Activated T-cell treated with anti-CD3 and anti-CD28 coated beads, Interleukin-2, amount 50 U/mL, for 4 hours (primary cell): Measurements from ENCODE around the gene TMEM187. TPM values are rescaled to one million over a fixed set of nuclear protein-coding genes. Genes with fewer than 3 reads are reported as not detected.
"Not testable (repeated sequence)": the region's sequence is repeated elsewhere in the genome, so short reads cannot be mapped to it uniquely, and the experiment has no call there.

Experiments used
- ATAC-seq, 2 donors: fragments of 200-7000 bp; cut with Tn5 transposase; one replicate each; pipeline ENCODE4 v1.10.0; 2021
- DNase-seq: peaks from one replicate; pipeline ENCODE4 v3.0.0-alpha.2; 2020
- H3K27me3 Mint-ChIP-seq: one replicate; pipeline ENCODE4 v1.8.0; 2021; ENCODE audit warnings: low read depth, mixed read lengths
- H3K36me3 Mint-ChIP-seq: one replicate; pipeline ENCODE4 v1.8.0; 2022; ENCODE audit warnings: mixed read lengths; ENCODE audit not compliant: insufficient read depth
- H3K4me1 Mint-ChIP-seq: one replicate; pipeline ENCODE4 v1.8.0; 2021; ENCODE audit warnings: low read depth, mixed read lengths
- H3K4me3 Mint-ChIP-seq: one replicate; pipeline ENCODE4 v1.8.0; 2021; ENCODE audit warnings: mild to moderate bottlenecking, moderate library complexity, mixed read lengths
- H3K9me3 Mint-ChIP-seq: one replicate; pipeline ENCODE4 v1.8.0; 2021; ENCODE audit warnings: mixed read lengths
- total RNA-seq, 3 donors: library from RNA; stranded (reverse); gene quantifications; one replicate each; pipeline ENCODE4 v1.2.1, GENCODE V29; 2021

The TMEM187 gene
- total RNA-seq, 3 donors from 2014 or later: 2.0 to 2.7 (median 2.3) TPM

DNA sequence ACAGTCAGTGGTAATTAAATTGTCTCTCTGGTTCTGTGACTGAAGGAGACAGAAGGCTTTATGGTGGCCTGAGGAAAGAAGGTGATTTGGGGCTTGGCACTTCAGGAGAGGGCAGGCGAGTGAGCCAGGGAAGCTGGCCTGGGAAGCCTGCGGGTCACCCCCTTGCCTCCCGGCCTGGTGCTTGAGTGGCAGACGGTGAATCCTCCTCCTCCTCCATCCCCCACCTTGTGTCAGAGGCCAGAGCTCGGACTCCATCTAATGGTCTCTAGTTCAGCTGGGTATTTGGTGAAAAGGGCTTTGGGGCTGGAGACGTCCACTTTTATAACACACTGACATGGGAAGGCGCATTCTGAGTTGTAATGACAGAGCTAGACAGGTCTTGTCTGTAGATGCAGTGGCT, 8.7 kb downstream of the TMEM187 start:
- H3K4me3 Mint-ChIP-seq: peak overlapping the region; percentile 67
- no peaks in the 10 kb centered on the region for H3K36me3 Mint-ChIP-seq
- ATAC-seq (no peak), DNase-seq (no peak)
- peaks cover 48% of the 10 kb centered on the region for H3K4me1 Mint-ChIP-seq
- no peaks in the 10 kb centered on the region for H3K27me3 Mint-ChIP-seq
- H3K9me3 Mint-ChIP-seq: no peaks in the 10 kb centered on the region

DNA sequence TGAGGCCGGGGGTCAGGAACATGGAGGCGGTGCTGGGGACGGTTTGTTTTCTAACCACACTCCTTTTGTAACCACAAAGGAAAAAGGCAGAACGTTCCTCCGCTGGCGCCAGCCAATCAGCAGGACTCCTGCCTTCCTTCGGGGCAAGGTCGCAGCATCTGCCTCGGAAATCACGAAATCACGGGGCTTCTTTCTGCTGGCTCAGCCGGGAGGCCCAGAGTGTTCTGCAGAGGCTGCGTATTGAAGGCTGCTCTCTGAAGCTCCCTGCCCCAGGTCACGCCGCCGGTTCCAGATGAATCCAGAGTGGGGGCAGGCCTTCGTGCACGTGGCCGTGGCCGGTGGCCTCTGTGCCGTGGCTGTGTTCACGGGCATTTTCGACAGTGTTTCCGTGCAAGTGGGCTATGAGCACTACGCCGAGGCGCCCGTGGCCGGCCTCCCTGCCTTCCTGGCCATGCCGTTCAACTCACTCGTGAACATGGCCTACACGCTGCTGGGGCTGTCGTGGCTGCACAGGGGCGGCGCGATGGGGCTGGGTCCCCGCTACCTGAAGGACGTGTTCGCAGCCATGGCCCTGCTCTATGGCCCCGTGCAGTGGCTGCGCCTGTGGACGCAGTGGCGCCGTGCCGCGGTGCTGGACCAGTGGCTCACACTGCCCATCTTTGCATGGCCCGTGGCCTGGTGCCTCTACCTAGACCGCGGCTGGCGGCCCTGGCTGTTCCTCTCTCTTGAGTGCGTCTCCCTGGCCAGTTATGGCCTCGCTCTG, 9.4 kb downstream of the TMEM187 start:
- Mint-ChIP-seq H3K4me3 (peak overlapping the region; percentile 67), H3K9me3 (no peaks in the 10 kb centered on the region), H3K36me3 (no peaks in the 10 kb centered on the region), H3K27me3 (no peaks in the 10 kb centered on the region), H3K4me1 (peaks cover 48% of the 10 kb centered on the region)
- ATAC-seq (peak; percentile 11 to 13), DNase-seq (peak; percentile 48)

DNA sequence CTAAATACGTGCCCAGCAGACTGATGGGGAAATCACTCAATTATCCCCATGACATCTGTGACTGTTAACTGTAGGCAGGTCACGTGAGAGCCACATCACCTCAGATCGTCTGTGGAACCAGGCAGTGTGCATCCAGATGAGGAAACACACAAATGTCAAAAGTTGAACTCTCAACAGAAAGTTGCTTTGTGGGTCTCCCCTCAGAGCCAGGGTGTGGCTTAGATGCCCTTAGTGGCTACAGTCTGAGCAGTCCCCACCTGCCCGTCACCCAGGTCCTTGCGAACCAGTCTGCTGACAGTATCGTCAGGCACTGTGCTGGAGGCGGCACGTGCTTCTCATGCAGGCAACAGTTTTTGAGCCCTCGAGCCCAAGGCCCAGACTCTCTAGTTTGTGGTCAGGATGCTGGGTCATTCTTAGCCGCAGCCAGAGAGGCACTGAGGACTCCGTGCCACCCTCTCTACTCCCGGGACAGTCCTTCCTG, 10.8 kb downstream of the TMEM187 start:
- Mint-ChIP-seq H3K9me3 (no peaks in the 10 kb centered on the region), H3K4me3 (peak overlapping the region; percentile 29), H3K36me3 (no peaks in the 10 kb centered on the region), H3K4me1 (peaks cover 48% of the 10 kb centered on the region), H3K27me3 (no peaks in the 10 kb centered on the region)
- ATAC-seq: no peak
- no peak for DNase-seq

DNA sequence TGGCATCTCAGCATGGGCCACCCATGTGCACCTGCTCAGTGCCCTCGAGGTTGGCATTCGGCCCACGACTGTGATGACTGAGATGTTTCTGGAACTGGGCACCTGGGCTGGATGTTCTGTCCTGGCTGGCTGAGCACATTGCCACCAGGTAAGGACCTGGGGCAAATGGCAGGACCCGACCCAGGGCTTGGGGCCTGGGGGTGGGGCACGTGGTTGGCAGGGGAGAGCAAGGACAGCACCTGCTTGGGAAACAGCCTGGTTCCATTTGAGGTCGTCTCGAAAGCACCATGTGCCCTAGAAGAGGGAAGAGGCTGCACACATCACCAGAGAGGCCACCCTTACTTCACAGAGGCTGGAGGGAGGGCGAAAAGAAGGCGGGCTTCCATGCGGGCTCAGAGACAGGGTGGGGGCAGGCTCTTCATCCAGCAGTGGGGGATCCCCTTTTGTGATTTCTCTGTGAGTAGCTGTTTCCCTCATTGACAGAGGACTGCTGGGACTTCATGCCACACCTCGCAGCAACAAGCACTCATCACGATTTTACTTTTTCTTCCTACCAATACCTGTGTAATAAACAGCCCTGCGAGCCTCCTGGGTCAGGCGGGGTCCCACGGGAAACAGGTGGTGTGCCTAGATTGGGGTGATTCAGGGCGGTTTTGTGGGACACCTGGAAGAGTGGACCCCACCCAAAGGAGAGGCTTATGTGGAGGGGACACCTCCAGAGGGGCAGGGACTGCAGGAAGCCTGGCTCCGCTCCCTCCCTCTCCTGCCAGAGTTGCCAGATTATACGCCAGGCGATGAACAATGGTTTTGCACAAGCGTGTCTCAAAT, 12.0 kb downstream of the TMEM187 start:
- DNase-seq (no peak), ATAC-seq (peak; percentile 58 to 68)
- Mint-ChIP-seq H3K36me3 (no peaks in the 10 kb centered on the region), H3K4me1 (peaks cover 53% of the 10 kb centered on the region), H3K9me3 (no peaks in the 10 kb centered on the region), H3K4me3 (peak overlapping the region; percentile 75), H3K27me3 (no peaks in the 10 kb centered on the region)

DNA sequence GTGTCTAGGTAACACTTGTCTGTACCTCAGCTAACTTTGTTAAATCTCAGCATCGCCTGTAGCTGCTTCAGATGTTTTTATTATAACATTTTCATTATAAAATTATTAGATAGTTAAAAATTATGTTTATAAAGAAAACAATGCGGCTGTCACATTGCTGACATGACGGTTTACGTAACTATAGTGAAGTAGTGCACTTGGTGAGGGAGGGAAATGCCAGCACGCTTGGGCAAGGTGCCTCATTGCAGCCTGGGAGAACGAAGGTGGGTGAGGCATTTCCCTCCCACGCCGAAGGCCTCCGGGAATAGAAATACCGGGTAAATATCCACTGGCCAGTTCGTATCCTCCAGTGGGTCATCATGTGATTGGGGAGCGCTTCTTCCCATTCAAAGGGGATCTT, 15.9 kb downstream of the TMEM187 start:
- DNase-seq: no peak
- no peak for ATAC-seq
- no peaks in the 10 kb centered on the region for H3K27me3 Mint-ChIP-seq
- peaks cover 35% of the 10 kb centered on the region for H3K4me1 Mint-ChIP-seq
- H3K4me3 Mint-ChIP-seq: no peak overlapping the region
- no peaks in the 10 kb centered on the region for H3K9me3 Mint-ChIP-seq
- no peaks in the 10 kb centered on the region for H3K36me3 Mint-ChIP-seq

DNA sequence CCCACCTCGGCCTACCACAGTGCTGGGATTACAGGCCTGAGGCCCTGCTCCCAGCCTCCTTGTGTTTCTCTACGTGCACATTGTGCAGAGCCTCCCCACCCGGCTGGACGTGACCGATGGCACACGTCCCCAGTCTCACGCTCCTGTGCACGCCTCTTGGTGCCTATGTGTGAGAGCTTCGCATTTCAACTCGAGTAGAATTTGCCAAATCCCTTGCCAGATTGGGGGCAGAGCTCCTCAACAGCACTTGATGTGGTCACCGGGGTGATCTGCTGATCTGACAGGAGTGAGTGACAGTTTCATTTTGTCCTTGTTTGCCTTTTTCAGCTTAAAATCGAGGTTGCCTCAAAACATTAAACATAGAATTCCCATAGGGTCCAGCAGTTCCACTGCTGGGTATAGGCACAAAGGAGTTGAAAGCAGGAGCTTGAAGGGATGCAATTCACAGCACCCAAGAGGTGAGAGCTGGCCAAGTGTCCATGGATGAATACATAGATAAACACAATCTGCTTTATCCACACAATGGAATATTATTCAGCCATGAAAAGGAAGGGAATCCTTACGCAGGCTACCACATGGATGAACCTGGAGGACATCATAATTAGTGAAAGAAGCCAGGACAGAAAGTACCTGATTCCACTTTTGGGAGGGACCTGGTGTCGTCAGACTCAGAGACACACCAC, 17.6 kb downstream of the TMEM187 start:
- H3K9me3 Mint-ChIP-seq: no peaks in the 10 kb centered on the region
- DNase-seq (no peak), ATAC-seq (no peak)
- H3K4me3 Mint-ChIP-seq: no peak overlapping the region
- peaks cover 19% of the 10 kb centered on the region for H3K4me1 Mint-ChIP-seq
- no peaks in the 10 kb centered on the region for H3K27me3 Mint-ChIP-seq
- H3K36me3 Mint-ChIP-seq: no peaks in the 10 kb centered on the region

DNA sequence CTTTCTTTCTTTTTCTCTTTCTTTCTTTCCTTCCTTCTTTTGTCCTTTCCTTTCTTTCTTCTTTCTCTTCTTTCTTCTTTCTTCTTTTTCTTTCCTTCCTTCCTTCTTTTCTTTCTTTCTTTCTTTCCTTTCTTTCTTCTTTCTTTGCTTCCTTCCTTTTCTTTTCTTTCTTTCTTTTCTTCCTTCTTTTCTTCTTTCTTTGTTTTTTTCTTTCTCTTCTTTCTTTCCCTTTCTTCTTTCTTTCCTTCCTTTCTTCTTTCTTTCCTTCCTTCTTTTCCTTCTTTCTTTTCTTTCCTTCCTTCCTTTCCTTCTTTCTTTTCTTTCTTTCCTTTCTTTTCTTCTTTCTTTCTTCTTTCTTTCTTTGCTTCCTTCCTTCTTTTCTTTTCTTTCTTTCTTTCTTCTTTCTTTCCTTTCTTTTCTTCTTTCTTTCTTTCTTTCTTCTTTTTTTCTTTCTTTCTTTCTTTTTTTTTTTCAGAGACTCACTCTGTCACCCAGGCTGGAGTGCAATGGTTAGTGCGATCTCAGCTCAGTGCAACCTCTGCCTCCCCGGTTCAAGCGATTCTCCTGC, 18.5 kb downstream of the TMEM187 start:
- peaks cover 17% of the 10 kb centered on the region for H3K4me1 Mint-ChIP-seq
- no peak for DNase-seq
- H3K27me3 Mint-ChIP-seq: no peaks in the 10 kb centered on the region
- no peak for ATAC-seq
- no peaks in the 10 kb centered on the region for H3K9me3 Mint-ChIP-seq
- H3K36me3 Mint-ChIP-seq: no peaks in the 10 kb centered on the region
- H3K4me3 Mint-ChIP-seq: no peak overlapping the region

DNA sequence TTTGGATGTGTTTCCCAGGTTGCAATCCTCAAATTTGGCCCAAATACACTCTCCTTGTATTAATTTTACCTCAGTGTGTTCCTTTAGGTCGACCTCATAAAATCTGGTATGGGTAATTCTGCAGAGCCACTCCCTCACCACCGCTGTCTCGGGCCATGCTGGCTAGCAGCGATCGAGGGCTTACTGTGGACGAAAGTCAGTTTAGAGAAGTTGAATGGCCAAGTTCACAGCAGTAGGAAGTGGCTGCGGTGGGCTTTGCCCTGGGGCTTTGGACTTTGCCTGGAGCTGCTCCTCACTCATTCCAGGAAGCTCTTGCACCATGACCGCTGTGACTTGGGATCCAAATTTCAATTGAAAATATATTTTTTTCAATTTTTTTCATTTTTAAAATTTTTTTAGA, 19.6 kb downstream of the TMEM187 start:
- Mint-ChIP-seq H3K4me3 (no peak overlapping the region), H3K9me3 (no peaks in the 10 kb centered on the region), H3K27me3 (no peaks in the 10 kb centered on the region), H3K4me1 (peaks cover 17% of the 10 kb centered on the region), H3K36me3 (no peaks in the 10 kb centered on the region)
- ATAC-seq (no peak), DNase-seq (no peak)

DNA sequence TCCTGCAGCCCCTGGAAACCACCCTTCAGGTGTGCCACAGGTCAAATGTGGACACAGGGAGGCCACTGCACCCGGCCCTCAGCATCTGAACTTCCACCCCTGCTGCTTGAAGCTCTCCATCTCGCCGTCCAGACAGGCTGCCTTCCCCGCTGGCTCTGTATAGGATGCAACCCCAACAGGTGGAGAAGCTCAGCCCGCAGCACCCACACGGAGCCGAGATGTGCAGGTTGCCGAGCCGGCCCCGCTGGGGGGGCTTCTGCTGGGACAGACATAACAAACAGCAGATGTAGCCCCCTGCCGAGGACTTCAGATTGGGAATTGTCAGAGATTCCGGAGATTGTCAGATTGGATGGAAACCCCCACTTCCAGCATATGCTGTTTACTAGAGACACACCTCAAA, 20.5 kb downstream of the TMEM187 start:
- ATAC-seq (no peak), DNase-seq (no peak)
- Mint-ChIP-seq H3K36me3 (no peaks in the 10 kb centered on the region), H3K4me1 (peaks cover 17% of the 10 kb centered on the region), H3K9me3 (no peaks in the 10 kb centered on the region), H3K4me3 (no peak overlapping the region), H3K27me3 (no peaks in the 10 kb centered on the region)

DNA sequence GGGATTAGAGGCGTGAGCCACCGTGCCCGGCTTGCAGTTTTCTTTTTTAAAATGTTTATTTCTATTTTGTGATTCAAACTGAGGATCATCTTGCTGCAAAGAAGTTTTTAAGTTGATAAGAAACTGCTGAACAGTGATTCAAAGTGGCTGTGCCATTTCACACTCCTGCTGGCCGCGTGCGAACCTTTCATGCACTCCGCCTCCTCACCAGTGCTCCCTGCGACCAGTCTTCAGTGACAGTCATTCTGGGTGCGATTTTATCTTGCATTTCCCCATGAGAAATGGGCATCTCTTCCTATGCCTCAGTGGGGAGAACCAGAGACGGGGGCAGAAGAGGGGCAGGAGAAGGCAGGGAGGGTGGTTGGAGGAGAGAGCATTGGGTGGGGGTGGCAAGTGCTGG, 21.4 kb downstream of the TMEM187 start:
- no peaks in the 10 kb centered on the region for H3K9me3 Mint-ChIP-seq
- ATAC-seq (no peak), DNase-seq (no peak)
- no peaks in the 10 kb centered on the region for H3K36me3 Mint-ChIP-seq
- no peaks in the 10 kb centered on the region for H3K27me3 Mint-ChIP-seq
- H3K4me3 Mint-ChIP-seq: no peak overlapping the region
- H3K4me1 Mint-ChIP-seq: peaks cover 17% of the 10 kb centered on the region

DNA sequence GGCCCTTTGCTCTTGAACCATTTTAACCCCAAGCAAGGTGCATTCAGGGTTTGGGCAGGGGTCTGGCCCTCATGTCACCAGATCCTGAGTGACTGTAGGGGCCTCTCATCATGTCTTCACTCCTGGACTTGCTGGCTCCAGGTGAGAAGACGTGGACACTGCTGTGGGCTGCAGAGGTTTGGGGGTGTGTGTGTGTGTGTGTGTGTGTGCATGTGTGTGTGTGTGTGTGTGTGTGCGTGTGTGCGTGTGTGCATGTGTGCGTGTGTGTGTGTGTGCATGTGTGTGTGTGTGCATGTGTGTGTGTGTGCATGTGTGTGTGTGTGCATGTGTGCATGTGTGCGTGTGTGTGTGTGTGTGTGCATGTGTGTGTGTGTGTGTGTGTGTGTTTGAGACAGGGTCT, 21.8 kb downstream of the TMEM187 start:
- not testable (repeated sequence) for ATAC-seq, H3K36me3 Mint-ChIP-seq, H3K9me3 Mint-ChIP-seq, DNase-seq, H3K4me3 Mint-ChIP-seq, H3K27me3 Mint-ChIP-seq
- peaks cover 15% of the 10 kb centered on the region for H3K4me1 Mint-ChIP-seq

DNA sequence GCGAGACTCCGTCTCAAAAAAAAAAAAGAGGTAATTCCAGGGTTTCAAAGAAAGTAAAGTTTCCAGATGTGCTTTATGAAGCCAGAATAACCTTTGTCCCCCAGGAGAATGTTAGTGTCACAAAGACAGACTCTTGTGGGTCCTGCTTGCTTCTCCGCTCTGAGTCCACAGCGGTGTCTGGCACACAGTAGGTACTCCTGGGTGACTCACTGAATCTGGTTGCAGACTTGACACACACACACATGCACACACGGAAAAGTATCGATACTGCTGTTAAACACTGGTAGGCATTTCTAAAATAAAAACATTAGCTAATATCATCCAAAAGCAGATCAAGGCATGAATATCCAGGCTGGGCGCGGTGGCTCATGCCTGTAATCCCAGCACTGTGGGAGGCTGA, 22.9 kb downstream of the TMEM187 start:
- peaks cover 5% of the 10 kb centered on the region for H3K4me1 Mint-ChIP-seq
- no peaks in the 10 kb centered on the region for H3K27me3 Mint-ChIP-seq
- DNase-seq (no peak), ATAC-seq (no peak)
- H3K4me3 Mint-ChIP-seq: no peak overlapping the region
- no peaks in the 10 kb centered on the region for H3K9me3 Mint-ChIP-seq
- no peaks in the 10 kb centered on the region for H3K36me3 Mint-ChIP-seq

DNA sequence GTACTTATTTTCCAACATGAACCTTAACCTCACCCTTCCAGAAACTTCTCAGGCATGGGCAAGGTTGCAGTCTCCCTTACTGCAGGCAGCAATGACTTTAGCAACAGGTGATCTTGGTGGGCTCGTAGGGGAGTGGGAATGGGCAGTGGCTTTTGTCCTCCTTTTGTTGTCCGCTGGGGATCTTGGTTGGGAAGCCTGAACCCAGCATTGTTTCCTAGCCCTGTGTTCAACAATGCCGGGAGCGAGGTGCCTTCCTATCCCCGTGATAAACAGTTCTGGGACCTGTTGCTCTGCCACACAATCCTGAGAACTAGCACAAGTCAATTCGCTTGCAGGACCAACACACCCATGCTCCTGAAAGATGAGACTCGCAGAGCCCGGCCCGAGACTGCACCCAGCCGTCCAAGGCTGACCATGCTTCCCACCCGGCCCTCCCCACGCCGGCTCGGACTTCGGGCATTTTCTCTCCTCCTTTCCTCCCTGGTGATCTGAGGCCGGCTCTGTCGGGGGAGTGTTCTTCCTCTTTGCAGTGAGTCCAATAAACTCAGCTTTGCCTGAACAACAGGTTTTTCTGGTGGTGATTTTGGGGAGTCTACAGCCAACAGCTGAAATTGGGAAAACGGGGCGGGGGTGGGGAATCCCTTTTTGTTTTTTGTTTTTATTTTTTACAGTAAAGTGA, 26.9 kb downstream of the TMEM187 start:
- H3K36me3 Mint-ChIP-seq: peaks cover 1% of the 10 kb centered on the region
- H3K27me3 Mint-ChIP-seq: no peaks in the 10 kb centered on the region
- no peaks in the 10 kb centered on the region for H3K9me3 Mint-ChIP-seq
- DNase-seq (no peak), ATAC-seq (no peak)
- no peak overlapping the region for H3K4me3 Mint-ChIP-seq
- H3K4me1 Mint-ChIP-seq: peaks cover 13% of the 10 kb centered on the region

DNA sequence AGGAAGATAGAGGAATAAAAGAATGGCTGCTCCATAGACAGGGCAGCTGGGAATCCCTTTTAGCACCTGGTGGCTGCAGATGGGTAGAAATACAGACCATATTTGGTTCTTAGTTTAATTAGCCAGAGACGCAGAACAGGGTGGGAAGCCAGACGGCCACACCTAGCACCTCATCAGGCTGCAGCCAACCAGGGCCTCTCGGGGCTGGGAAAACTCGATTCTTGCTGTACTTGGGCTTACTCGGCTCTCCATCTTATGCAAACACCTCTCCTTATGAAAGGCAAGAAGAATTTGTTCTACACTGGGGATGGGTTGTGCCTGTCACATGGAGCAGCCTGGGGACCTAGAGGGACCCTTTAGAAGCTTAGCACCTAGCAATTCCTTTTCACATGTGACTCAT, 27.5 kb downstream of the TMEM187 start:
- Mint-ChIP-seq H3K4me3 (no peak overlapping the region), H3K4me1 (peaks cover 15% of the 10 kb centered on the region), H3K27me3 (no peaks in the 10 kb centered on the region)

More for the DNA sequence above, 27.5 kb downstream of the TMEM187 start:
- Mint-ChIP-seq H3K9me3 (no peaks in the 10 kb centered on the region), H3K36me3 (peaks cover 1% of the 10 kb centered on the region)
- ATAC-seq: no peak
- no peak for DNase-seq
